ENCODE measurements around the gene KANSL1. TPM values are rescaled to one million over a fixed set of nuclear protein-coding genes. Genes with fewer than 3 reads are reported as not detected.

Gene KANSL1
- total RNA-seq, 3 donors from 2014 or later = 59.5 to 142 (median 111) TPM

GRCh38 chr17:46028981-46029565, 164.2 kb downstream of the KANSL1 start:
- Histone ChIP-seq H3K27ac (no peak overlapping the region), H3K9me3 (no peaks in the 10 kb centered on the region), H3K36me3 (peaks cover 10% of the 10 kb centered on the region), H3K4me1 (no peaks in the 10 kb centered on the region), H3K4me3 (no peak overlapping the region), H3K27me3 (no peaks in the 10 kb centered on the region)
- TF ChIP-seq POLR2AphosphoS5 (IDR thresholded peaks at IDR 0.05) = no peak
- no peak for DNase-seq (ENCODE audit: low spot score in 2 of 2)
- intact Hi-C loops (cut with DNase I; ENCODE audit: low total_unique reads) = no loop called here

GRCh38 chr17:46028374-46028773, 164.9 kb downstream of the KANSL1 start:
- H3K4me1 ChIP-seq = no peaks in the 10 kb centered on the region
- H3K36me3 ChIP-seq = peaks cover 4% of the 10 kb centered on the region
- intact Hi-C loops (cut with DNase I; ENCODE audit: low total_unique reads) = no loop called here
- no peak for DNase-seq (ENCODE audit: low spot score in 2 of 2)
- H3K9me3 ChIP-seq = no peaks in the 10 kb centered on the region
- no peak overlapping the region for H3K4me3 ChIP-seq
- no peak overlapping the region for H3K27ac ChIP-seq
- TF ChIP-seq POLR2A (IDR thresholded peaks at IDR 0.05) (no peak), POLR2AphosphoS5 (IDR thresholded peaks at IDR 0.05) (no peak), CTCF (IDR thresholded peaks at IDR 0.05) (no peak)
- H3K27me3 ChIP-seq = no peaks in the 10 kb centered on the region

GRCh38 chr17:46027976-46028325, 165.3 kb downstream of the KANSL1 start:
- H3K27me3 ChIP-seq = no peaks in the 10 kb centered on the region
- DNase-seq (ENCODE audit: low spot score in 2 of 2) = no peak
- intact Hi-C loops (cut with DNase I; ENCODE audit: low total_unique reads) = no loop called here
- peaks cover under 1% of the 10 kb centered on the region for H3K36me3 ChIP-seq
- TF ChIP-seq POLR2A (IDR thresholded peaks at IDR 0.05) (no peak), CTCF (IDR thresholded peaks at IDR 0.05) (no peak), POLR2AphosphoS5 (IDR thresholded peaks at IDR 0.05) (no peak)
- no peaks in the 10 kb centered on the region for H3K4me1 ChIP-seq
- no peak overlapping the region for H3K4me3 ChIP-seq
- no peaks in the 10 kb centered on the region for H3K9me3 ChIP-seq
- H3K27ac ChIP-seq = no peak overlapping the region

GRCh38 chr17:46027048-46027975, 165.9 kb downstream of the KANSL1 start:
- intact Hi-C loops (cut with DNase I; ENCODE audit: low total_unique reads) = no loop called here
- TF ChIP-seq CTCF (IDR thresholded peaks at IDR 0.05) (no peak), POLR2A (IDR thresholded peaks at IDR 0.05) (no peak), POLR2AphosphoS5 (IDR thresholded peaks at IDR 0.05) (no peak)
- Histone ChIP-seq H3K4me1 (no peaks in the 10 kb centered on the region), H3K27me3 (no peaks in the 10 kb centered on the region), H3K27ac (peak overlapping the region; percentile 21 to 44), H3K36me3 (no peaks in the 10 kb centered on the region), H3K4me3 (no peak overlapping the region), H3K9me3 (no peaks in the 10 kb centered on the region)
- no peak for DNase-seq (ENCODE audit: low spot score in 2 of 2)

GRCh38 chr17:46026166-46027047, 166.8 kb downstream of the KANSL1 start:
- no peak for TF ChIP-seq POLR2A (IDR thresholded peaks at IDR 0.05)
- TF ChIP-seq POLR2AphosphoS5 (IDR thresholded peaks at IDR 0.05) = no peak
- no peak for TF ChIP-seq CTCF (IDR thresholded peaks at IDR 0.05)
- Histone ChIP-seq H3K4me3 (no peak overlapping the region), H3K27me3 (no peaks in the 10 kb centered on the region), H3K9me3 (no peaks in the 10 kb centered on the region), H3K36me3 (no peaks in the 10 kb centered on the region), H3K27ac (peak overlapping the region in 1 of 2 donors; percentile 44), H3K4me1 (no peaks in the 10 kb centered on the region)
- intact Hi-C loops (cut with DNase I; ENCODE audit: low total_unique reads) = no loop called here
- no peak for DNase-seq (ENCODE audit: low spot score in 2 of 2)
